NCI-H748 (cell line): ENCODE measurements around the gene SPINK1.
"Not testable (repeated sequence)": the region's sequence is repeated elsewhere in the genome, so short reads cannot be mapped to it uniquely, and the experiment has no call there.

Experiments used
- DNase-seq: peaks from one replicate; lab custom pipeline; 2025; ENCODE audit not compliant: unreplicated experiment; lab: John Stamatoyannopoulos, UW

SPINK1 gene

DNA sequence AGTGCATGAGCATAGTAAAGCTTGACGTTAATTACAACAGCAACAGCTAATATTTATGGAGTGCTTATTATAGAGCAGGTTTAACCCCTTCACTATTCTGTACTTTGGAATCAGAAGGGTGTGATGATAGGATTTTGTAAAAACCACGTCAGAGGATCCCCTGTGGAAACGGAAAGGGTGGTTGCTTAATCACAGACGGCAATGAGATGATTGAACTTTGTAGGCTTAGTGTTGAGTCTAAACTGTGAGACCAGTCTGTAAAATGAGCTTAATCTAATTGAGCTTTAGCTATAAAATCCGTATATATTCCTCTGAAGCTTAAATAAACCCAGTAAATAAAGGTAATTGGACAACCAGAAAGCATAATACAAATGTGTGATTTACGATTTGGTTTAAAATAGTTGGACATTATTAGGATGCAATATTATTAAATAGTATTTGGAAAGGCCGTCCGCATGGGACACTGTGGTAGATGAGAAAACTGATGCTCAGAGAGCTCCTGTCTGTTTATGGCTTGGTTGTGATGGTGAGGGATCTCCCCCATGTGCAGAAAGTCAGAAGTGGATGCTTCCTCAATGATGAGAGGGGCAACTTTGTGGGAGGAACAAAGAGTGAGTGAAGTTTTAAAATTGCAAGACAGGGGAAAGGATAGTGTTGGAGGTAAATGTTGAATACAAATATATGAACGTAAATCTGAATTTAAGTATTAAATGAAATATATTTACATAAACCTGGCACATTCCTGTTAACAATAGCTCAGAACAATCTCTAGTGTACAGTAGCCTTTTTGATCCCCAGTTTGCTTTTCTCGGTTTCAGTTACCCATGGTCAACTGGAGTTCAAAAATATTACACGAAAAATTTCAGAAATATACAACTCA is 23.7 kb upstream of the SPINK1 start:
- no peak for DNase-seq

DNA sequence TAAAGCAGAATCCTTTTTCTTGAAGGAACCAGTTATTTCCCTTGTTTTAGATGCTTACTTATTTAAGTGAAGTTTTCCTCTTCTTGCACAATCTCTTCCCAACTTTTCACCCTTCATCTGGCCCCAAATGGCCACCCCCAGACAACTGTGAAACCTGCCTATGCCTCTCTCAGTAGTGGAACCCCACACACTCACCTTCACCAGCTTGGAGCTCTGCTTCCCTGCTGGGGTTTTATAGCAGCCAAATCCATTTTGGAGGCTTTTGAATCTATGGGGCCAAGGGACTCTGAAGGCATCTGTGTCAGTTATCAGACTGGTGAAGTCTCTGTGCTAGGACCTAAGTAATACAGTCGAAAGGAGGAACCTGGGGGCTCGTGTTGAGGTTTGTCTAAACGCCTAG is 22.9 kb upstream of the SPINK1 start:
- no peak for DNase-seq

DNA sequence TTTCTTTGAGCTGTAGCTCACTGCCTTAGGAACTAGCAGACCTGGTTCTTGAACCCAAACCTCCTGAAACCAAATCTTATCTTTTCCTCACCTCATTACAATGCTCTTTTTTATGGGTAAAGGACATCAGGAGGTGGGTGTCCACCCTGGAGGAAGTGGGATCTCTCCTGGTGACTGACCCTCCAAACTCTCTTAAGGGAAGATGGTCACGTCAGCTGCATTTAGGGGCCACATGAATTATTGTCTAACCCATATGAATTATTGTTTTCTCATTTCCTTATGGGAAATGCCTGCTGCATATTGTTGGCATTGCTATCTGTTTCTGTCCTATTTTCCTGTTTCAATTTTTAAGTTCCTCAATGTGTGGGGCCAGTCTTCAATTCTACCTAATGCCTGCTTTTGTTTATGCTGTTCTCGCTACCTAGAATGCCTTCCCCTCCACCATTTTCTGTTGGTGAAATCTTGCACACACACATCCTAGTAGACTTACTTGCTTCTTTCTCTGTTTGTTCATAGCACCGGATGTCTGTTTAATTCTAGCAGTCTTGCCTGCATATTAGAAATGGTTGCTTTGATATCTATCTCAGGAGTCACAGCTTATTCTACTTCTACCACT is 22.0 kb upstream of the SPINK1 start:
- DNase-seq, result no peak

DNA sequence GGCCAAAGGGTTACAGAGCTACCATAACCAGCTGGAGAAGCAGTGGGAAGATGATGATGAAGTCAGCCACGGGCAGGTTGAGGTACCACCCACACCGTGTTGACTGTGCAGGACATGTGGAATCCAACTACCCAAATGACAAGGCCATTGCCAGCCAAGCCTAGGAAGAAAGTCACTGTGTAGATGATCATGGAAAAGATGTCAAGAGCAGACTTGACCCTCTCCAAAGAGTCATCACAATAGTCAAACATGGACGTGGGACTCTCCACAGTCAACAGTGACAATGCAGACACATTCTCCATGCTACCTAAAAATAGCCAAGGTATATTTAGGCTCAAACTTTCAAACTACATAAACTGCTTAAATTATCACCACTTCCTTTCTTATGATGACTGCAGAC is 20.9 kb upstream of the SPINK1 start:
- no peak for DNase-seq

DNA sequence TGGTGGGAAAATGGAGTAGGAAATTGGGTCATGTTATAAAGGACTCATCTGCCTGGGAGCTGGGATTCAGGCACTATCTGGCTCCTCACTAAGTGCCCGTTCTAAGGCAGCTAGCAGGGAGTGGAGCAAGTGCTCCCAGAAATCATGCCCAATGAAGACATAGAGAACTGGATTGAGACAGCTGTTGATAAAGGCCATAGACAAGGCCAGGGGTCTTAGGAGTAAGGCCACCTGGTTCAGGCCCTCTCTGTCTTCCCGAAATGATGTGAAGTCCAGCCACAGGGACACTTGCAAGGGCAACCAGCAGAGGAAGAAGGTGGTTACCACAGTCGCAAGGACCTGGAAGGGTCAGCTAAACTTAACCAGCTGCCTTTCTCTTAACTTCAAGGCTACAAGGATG is 20.1 kb upstream of the SPINK1 start:
- no peak for DNase-seq

DNA sequence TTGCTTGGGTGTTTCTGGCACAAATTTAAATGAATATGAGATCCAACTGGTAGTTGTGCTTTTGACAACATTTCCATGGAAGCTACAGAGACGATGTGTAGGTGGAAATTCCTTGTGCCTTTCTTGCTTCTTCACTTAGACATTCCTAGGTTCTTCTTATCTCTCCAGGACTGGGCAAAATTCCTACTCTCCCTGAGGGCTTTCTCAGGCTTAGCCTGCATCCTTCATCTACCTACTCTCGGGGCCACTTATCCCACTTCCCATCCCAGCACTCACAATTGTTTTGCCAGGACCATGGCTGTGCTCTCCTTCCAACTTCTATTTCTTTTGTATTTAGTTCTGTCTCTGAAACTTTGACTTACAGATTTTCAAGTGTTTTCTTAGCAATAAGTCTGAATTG is 17.8 kb upstream of the SPINK1 start:
- no peak for DNase-seq

DNA sequence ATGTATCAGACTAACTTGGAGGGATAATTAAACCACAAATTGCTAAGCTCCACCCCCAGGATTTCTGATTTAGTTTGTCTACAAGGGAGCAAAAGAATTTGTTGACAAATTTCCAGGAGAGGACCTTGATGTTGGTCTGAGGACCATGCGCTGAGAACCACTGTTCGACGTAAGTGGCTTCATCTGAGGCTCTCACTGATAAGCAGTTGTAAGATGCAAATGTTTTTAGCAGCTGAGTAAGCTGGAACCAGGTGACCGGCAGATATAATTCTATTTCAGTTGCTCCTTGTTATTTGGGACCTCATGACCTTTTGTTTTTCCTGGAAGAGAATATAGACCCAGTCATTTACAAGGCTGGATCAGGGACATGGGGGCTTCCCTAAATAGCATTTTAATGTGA is 14.1 kb upstream of the SPINK1 start:
- no peak for DNase-seq

DNA sequence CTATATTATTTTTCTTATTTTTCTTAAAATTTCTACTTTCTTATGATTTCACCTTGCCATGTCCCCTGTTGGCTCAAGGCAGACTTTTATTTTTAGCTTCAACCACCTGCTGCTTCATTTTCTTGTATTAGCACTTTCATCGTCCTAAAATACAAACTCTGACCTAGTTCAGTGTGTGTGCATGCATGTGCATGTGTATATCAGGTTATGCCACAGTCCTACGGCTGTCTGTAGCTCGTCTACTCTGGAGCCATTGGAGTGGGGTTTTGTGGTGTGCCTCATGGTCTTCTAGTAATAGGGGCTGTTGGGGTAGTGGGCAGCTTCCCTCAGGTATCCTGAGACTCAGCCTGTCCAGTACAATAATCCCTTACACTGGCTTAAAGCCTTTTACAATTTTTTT is 13.4 kb upstream of the SPINK1 start:
- no peak for DNase-seq

DNA sequence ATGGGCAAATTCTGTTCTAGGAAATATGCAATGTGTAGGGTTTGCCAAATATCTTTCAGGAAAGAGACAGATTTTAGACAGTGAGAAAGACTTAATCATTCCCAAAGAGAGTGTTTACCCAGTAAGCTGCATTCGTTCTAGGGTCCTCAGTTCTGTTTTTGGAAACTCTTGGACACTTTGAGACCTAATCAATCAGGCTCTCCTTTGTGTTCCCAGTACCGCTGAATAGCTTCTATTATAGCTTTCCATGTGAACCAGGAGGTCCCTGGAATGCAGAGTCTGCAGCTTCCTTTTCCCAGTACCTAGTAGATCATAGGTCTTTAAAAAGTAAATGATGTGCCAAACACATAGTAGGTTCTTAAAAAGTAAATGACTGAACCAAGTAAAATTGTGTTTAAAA is 11.4 kb upstream of the SPINK1 start:
- no peak for DNase-seq

DNA sequence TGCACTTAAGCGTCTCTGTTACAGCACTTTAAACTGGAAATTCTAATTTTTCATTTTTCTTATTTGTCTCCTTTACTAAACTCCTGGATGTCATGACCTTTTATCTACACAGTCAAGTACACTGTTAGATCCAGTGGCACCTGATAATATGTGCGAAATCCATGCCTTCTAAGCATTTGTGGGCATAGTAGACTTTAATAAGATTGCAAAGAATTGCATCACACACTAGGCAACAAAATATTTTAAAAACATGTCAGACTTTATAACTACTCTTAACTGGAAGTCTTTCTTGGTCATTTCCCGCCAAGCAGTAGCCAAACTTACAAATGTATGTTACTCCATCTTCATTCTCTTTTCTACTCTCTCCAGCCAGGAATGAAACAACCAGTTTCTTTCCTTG is 5.0 kb upstream of the SPINK1 start:
- no peak for DNase-seq

DNA sequence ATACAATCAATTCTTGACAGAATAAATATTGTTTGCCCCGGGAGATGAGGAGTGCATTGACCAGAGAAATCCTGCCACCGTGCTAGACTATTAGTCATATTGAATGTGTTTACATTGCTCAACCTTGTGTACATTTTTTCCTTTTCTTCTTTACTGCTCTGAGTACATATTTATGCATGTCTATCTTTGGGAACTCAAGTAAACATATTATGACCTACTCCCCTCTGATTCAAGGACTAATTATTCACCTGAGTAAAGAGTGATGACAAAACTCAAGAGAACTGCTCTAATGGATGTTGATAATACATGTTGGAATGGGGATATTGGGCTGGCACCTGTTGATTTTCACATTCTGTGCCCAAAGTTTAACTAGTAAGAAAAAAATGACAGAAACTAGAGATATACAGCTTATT is 3.9 kb upstream of the SPINK1 start:
- DNase-seq, result peak; percentile 86

DNA sequence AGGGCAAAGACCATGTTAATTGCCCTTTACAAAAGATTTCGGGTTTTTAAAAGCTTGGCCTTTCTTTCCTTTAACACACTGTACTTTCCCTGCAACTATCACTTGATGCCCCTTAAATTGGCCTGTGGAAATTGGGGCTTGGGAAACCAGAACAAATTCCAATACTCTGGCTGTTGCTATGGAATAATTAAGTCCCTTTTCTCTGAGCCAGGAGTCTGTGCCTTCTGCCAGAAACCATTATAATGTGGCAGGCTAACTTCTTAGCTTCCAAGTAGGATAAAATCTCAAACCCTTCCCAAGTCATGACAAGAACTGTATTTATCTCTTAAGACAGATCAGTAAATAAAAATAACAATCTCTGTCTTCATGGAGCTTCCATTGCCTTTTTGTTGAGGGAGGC is 1.1 kb upstream of the SPINK1 start:
- no peak for DNase-seq

DNA sequence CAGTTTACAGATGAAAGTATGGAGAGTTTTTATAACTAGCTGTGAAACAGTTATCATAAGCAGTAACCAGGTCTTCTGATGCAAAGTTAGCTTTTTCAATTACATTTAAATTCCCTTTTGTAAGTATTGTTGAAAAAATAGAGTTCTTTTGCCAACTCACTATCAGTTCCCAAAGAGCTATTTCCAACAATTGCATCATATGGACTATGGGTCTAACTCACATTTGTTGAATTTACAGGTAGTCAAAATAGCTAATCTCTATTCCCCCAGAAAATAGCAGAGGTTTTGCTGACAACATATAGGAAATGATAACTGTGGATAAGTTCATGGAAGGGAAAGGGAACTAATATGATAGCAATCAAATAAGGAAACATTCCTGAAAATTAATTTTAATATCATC is 1.4 kb downstream of the SPINK1 start:
- DNase-seq, result no peak

DNA sequence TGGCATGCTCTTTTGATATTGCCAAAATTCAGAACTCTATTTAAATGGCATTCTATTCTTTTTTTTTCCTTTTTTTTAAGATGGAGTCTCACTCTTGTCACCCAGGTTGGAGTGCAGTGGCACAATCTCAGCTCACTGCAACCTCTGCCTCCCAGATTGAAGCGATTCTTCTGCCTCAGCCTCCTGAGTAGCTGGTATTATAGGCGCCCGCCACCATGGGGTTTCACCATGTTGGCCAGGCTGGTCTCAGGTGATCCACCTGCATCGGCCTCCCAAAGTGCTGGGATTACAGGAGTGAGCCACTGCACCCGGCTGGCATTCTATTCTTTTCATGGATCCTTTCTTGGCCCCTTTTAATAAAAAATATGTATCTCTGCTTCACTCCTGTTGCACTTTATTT is 4.5 kb downstream of the SPINK1 start:
- DNase-seq, result not testable (repeated sequence)

DNA sequence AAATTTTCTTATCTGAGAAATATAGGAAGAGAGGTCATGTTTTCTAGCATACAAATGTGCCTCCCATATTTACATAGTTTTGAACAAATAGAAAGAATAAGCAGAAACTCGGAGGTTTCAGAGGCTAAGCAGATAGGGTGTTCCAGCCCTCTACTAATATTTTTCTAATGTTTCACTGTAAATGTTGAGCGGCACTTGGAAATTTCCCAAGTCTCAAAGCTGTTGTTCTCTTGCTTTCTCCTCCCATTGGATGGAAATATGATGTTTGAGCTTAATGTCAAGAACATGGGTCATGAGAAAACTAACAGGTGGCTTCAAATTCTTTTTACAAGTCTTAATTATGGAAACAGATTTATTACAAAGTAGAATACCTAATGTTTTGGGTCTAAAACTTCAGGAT is 5.1 kb downstream of the SPINK1 start:
- DNase-seq, result no peak

DNA sequence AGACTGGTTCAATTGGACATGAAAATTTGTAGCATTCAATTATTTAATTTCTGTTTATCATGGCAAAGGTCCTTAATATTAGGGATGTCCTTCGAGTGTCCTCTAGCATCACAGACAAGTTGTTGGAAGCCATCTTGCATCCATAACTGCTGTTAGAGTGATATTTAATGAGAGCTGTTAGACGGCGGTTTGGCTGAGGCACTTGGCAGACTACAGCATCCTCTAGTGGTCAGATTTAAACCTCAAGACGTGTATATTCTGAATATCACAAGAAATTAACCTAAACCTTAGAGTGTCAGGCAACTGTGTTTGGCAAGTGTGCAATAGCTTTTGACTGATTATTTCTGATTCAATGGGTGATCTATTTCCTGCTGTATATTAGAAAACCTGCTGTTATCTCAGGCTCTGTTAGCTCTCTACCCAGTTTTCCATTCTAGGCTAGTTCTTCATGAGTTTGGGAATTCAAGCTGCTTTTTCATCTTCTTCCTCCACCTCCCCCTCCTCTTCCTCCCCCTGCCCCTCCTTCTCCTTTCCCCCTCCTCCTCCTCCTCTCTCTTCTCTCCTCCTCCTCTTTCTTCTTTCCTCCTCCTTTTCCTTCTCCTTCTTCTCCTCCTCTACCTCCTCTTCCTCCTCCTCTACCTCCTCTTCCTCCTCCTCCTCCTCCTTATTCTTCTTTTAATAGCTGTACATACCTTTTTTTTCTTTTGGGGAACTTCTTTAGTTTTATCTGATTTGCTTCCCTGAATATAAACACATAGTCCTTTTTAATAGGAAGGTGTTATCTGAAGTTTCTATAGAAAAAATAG is 8.6 kb downstream of the SPINK1 start:
- DNase-seq, result peak; percentile 86

DNA sequence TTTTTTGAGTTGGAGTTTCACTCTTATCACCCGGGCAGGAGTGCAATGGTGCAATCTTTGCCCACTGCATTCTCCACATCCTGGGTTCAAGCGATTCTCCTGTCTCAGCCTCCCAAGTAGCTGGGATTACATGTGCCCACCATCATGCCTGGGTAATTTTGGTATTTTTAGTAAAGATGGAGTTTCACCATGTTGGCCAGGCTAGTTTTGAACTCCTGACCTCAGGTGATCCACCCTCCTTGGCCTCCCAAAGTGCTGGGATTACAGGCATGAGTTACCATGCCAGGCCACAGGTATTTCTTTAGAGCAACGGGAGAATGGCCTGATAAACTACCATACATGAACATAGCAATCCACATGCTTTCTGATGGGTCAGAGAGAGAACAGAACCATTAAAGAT is 9.2 kb downstream of the SPINK1 start:
- not testable (repeated sequence) for DNase-seq

DNA sequence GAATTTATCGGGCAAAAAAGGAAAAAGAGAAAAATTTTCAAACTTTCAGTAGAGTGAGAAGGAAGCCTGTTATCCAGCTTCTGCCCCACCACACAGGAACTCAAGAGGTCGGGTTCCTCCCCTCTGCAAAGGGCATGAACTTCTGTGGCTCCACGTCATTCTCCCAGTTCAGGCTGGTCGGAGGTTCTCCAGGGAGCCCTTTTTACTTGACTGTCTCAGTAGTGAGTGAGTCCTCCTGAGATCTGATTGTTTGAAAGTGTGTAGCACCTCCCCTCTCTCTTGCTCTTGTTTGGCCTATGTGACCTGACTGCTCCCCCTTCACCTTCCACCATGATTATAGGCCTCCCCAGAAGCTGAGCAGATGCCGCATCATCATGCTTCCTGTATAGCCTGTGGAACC is 9.7 kb downstream of the SPINK1 start:
- no peak for DNase-seq

DNA sequence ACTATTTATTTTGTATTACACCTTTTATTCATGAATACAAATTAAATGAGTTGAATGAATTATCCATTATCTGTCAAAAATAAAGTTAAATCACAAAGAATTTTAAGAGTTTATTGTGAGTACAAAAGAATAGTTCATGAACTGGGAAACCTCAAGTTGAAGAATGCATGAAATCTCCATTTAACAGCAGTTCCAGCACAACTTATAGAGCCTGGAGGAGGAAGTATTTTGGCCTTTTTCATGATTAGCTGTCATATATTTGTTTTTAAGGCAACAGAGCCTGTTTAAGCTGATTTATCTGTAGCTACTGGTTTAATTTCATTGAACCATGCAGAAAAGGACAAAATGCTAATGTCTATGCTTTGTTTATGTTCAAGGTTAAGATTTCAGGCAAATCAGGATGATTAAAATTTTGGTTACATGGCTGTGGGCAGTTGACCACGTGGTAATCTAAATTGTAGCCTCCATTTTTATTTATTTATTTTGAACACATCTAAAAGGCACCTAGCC is 12.2 kb downstream of the SPINK1 start:
- no peak for DNase-seq

DNA sequence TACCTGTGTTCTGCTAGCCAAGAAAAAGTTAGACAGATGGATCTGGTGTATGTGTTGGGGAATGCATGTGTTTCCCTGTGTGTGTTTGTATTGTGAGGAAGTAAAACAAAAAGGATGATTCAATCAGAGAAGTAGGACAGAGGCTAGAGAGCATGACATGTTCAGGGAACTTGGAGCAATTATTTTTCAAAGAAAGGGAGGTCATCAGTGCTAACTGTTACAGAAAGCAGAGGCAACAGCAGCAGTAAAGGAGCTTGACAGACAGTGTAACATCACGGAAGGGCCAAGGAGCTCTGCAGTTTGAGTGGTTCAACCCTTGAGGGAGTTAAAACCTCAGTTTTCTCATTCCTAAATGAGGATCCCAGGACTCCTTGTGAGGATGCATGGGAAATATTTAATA is 13.2 kb downstream of the SPINK1 start:
- no peak for DNase-seq

DNA sequence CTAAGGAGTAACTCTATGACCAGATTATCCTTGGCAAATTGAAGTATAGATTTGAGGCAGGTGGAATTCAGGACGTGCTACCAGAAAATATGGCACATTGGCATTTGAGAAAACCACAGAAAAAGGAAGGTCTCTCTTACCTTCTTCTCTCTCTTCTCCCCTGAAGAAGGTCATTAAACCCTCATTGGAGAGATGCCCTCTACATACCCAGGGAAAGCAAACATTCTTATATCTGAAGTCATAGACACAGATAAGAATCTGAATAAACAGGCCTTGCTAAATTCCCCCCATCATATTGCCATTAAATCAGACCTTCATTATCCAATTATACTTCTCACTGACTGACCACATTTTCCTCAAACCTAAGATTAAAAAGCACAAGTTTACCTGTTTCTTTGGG is 17.8 kb downstream of the SPINK1 start:
- no peak for DNase-seq
